ENCODE measurements around the gene THOC7.

DNA sequence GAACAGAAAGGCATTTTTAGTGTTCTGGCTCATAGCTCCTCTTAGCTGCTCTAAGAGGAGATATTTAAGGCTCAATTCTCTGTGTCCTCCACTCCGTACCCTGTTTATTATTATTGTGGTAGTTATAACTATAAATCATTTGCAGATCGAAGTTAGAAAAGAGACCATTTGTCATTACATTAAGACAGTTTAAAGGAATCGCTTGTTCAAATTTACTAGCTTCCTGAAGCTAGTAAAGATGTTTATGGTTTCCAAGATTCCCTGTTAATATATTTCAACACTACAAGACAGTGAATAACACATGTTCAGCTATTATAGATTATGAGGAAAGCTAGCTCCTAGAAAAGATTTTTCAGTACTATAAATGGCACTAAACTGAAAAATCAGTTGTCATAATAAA, 12.7 kb upstream of the THOC7 start:
- TF ChIP-seq POLR2A (IDR thresholded peaks at IDR 0.05; ENCODE audit: low read depth): no peak
- TF ChIP-seq, protein P1, sequence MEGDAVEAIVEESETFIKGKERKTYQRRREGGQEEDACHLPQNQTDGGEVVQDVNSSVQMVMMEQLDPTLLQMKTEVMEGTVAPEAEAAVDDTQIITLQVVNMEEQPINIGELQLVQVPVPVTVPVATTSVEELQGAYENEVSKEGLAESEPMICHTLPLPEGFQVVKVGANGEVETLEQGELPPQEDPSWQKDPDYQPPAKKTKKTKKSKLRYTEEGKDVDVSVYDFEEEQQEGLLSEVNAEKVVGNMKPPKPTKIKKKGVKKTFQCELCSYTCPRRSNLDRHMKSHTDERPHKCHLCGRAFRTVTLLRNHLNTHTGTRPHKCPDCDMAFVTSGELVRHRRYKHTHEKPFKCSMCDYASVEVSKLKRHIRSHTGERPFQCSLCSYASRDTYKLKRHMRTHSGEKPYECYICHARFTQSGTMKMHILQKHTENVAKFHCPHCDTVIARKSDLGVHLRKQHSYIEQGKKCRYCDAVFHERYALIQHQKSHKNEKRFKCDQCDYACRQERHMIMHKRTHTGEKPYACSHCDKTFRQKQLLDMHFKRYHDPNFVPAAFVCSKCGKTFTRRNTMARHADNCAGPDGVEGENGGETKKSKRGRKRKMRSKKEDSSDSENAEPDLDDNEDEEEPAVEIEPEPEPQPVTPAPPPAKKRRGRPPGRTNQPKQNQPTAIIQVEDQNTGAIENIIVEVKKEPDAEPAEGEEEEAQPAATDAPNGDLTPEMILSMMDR (IDR thresholded peaks at IDR 0.05): no peak
